CD14-positive monocyte (primary cell): Measurements from ENCODE around the gene ADAMTSL2. TPM values are rescaled to one million over a fixed set of nuclear protein-coding genes. Genes with fewer than 3 reads are reported as not detected.

Source experiments
- DNase-seq, 3 donors: peaks; one replicate each; pipeline ENCODE4 v3.0.0-alpha.2; 2011 to 2022
- H2AFZ ChIP-seq: 2 replicates; pipeline ENCODE4 v1.6.0; 2012; ENCODE audit warnings: mild to moderate bottlenecking, low read depth, low read length, inconsistent platforms; ENCODE audit not compliant: insufficient read depth, poor library complexity, severe bottlenecking
- H3K27ac ChIP-seq, 2 donors: 1 replicate in 1 of 2; 2 replicates in 1 of 2; pipeline ENCODE4 v1.5.1; 2012 to 2013; ENCODE audit warnings: low read length in 2 of 2, control low read depth in 1 of 2, inconsistent platforms in 1 of 2, low read depth in 1 of 2, mild to moderate bottlenecking in 1 of 2
- H3K27me3 ChIP-seq, 2 donors: one replicate each; pipeline versions ENCODE4 v1.6.0 to v1.6.1; 2011 to 2013; ENCODE audit warnings: low read length in 2 of 2; ENCODE audit not compliant: control insufficient read depth in 2 of 2, insufficient read depth in 2 of 2
- H3K36me3 ChIP-seq, 2 donors: replicated peaks in 1 of 2; 1 replicate in 1 of 2; 2 replicates in 1 of 2; pipeline versions ENCODE4 v1.5.1 to v1.6.1; 2012 to 2013; ENCODE audit warnings: low read length in 2 of 2, control low read depth in 1 of 2, inconsistent platforms in 1 of 2, mild to moderate bottlenecking in 1 of 2; ENCODE audit not compliant: insufficient read depth in 2 of 2, control insufficient read depth in 1 of 2
- H3K4me1 ChIP-seq, 2 donors: 1 replicate in 1 of 2; 2 replicates in 1 of 2; pipeline versions ENCODE4 v1.5.1 to v1.6.1; 2012 to 2013; ENCODE audit warnings: low read length in 2 of 2, control low read depth in 1 of 2, inconsistent platforms in 1 of 2, mild to moderate bottlenecking in 1 of 2, moderate library complexity in 1 of 2; ENCODE audit not compliant: insufficient read depth in 2 of 2, control insufficient read depth in 1 of 2
- H3K4me2 ChIP-seq: replicated peaks from 2 replicates; pipeline ENCODE3; 2012; ENCODE audit warnings: low read length, moderate library complexity, mild to moderate bottlenecking; ENCODE audit not compliant: poor library complexity, severe bottlenecking; ENCODE audit errors: extremely low read depth
- H3K4me3 ChIP-seq, 3 experiments: fragments of 200-600 bp in 1 of 3; sonication (generic) in 1 of 3; replicated peaks in 1 of 3; 1 replicate in 2 of 3; 2 replicates in 1 of 3; pipeline ENCODE4 v1.5.1; 2011 to 2013; ENCODE audit warnings: low read length in 3 of 3, mild to moderate bottlenecking in 3 of 3, control low read depth in 2 of 3, low read depth in 2 of 3, inconsistent platforms in 1 of 3, moderate library complexity in 1 of 3
- H3K79me2 ChIP-seq: 2 replicates; pipeline ENCODE4 v1.6.0; 2012; ENCODE audit warnings: mild to moderate bottlenecking, control low read depth, inconsistent platforms, low read length, moderate library complexity; ENCODE audit not compliant: insufficient read depth
- H3K9ac ChIP-seq: 2 replicates; pipeline ENCODE4 v1.6.0; 2017; ENCODE audit warnings: low read length, mild to moderate bottlenecking; ENCODE audit not compliant: insufficient read depth, poor library complexity, severe bottlenecking
- H3K9me3 ChIP-seq, 2 donors: replicated peaks in 1 of 2; 1 replicate in 1 of 2; 2 replicates in 1 of 2; pipeline versions ENCODE4 v1.5.1 to v1.6.1; 2012 to 2013; ENCODE audit warnings: low read length in 2 of 2, control low read depth in 1 of 2; ENCODE audit not compliant: control insufficient read depth in 1 of 2, insufficient read depth in 1 of 2
- H4K20me1 ChIP-seq: 2 replicates; pipeline ENCODE4 v1.6.0; 2012; ENCODE audit warnings: mild to moderate bottlenecking, low read length, control low read depth, moderate library complexity; ENCODE audit not compliant: insufficient read depth
- H3K27ac Mint-ChIP-seq, 7 donors: one replicate each; pipeline ENCODE4 v1.8.0; 2020; ENCODE audit warnings: mild to moderate bottlenecking in 7 of 7, mixed read lengths in 7 of 7, moderate library complexity in 6 of 7, inconsistent platforms in 2 of 7
- H3K27me3 Mint-ChIP-seq, 3 donors: one replicate each; pipeline ENCODE4 v1.8.0; 2021 to 2022; ENCODE audit warnings: low read depth in 3 of 3, mild to moderate bottlenecking in 3 of 3, mixed read lengths in 3 of 3, moderate library complexity in 3 of 3, inconsistent platforms in 1 of 3
- H3K36me3 Mint-ChIP-seq, 2 donors: one replicate each; pipeline ENCODE4 v1.8.0; 2020; ENCODE audit warnings: mixed read lengths in 2 of 2, inconsistent platforms in 1 of 2, mild to moderate bottlenecking in 1 of 2
- H3K4me1 Mint-ChIP-seq: one replicate; pipeline ENCODE4 v1.8.0; 2020; ENCODE audit warnings: mild to moderate bottlenecking, mixed read lengths
- H3K4me3 Mint-ChIP-seq, 2 donors: one replicate each; pipeline ENCODE4 v1.8.0; 2020; ENCODE audit warnings: mild to moderate bottlenecking in 2 of 2, mixed read lengths in 2 of 2, moderate library complexity in 1 of 2
- H3K9me3 Mint-ChIP-seq, 7 donors: one replicate each; pipeline ENCODE4 v1.8.0; 2020 to 2022; ENCODE audit warnings: mixed read lengths in 7 of 7, mild to moderate bottlenecking in 6 of 7, moderate library complexity in 6 of 7, inconsistent platforms in 2 of 7
- CTCF ChIP-seq: fragments of 200-600 bp; IDR thresholded peaks from one replicate; pipeline ENCODE4 v1.8.0; 2022; ENCODE audit warnings: antibody characterized with exemption, mild to moderate bottlenecking
- WGBS: methylation state at CpG from one replicate; pipeline ENCODE4 v1.1.5; 2013; ENCODE audit warnings: missing lambda C conversion rate; ENCODE audit not compliant: insufficient coverage; 5-methylcytosine and 5-hydroxymethylcytosine counted together
- intact Hi-C, 2 donors: fragments of 100-400 bp; cut with micrococcal nuclease; formaldehyde crosslinking; loops; one replicate each; pipeline versions ENCODE4 v1.15.0 to v1.15.1; 2023
- polyA plus RNA-seq, 3 donors: library from polyadenylated mRNA; depleted of rRNA in 1 of 3; unstranded in 2 of 3; stranded (reverse) in 1 of 3; fragments of 300-500 nt in 2 of 3; fragments of >200 nt in 1 of 3; fragmentation: Illumina TruSeq in 2 of 3; gene quantifications; 1 replicate in 2 of 3; 2 replicates in 1 of 3; pipeline ENCODE4 v1.2.3, GENCODE V29; 2012 to 2021

Gene ADAMTSL2
- polyA plus RNA-seq, 3 donors = 0.08 TPM; not detected in 2

DNA sequence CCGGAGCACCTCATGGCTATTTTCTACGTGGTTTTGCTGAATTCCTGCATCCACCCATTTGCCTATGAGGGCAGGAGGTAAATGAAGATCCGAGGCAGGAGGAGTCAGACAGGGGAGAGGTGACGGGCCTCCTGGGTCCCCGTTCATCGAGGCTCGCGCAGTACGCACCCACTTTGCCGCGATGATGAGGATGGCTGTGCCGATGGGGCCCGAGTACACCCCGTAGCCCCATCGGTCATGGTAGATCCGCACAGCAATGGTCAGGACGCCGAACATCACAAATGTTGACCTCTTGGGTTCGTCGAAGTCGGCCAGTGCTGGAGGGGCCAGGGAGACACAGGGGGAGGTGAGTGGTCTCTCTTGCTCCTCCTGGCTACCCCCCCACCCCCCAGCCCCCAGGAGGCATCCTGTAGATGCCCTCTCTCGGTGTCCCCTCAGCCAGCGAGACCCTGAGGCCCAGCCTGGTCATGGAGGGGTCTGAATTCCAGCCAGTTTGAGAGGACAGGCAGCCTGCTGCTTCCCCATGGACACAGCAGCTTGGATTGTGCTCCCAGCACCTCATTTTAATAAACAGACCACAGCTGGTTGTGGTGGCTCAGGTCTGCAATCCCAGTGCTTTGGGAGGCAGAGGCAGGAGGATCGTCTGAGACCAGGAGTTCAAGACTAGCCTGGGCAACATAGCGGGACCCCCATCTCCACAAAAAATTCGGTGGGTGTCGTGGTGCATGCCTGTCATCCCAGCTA is 15.6 kb upstream of the ADAMTSL2 start:
- Histone ChIP-seq H2AFZ (no peak overlapping the region), H3K27ac (no peak overlapping the region), H3K4me2 (no peak overlapping the region), H3K4me3 (no peak overlapping the region), H3K36me3 (no peaks in the 10 kb centered on the region), H4K20me1 (no peaks in the 10 kb centered on the region), H3K9ac (no peak overlapping the region), H3K27me3 (no peaks in the 10 kb centered on the region), H3K9me3 (no peaks in the 10 kb centered on the region), H3K79me2 (no peaks in the 10 kb centered on the region), H3K4me1 (no peaks in the 10 kb centered on the region)
- DNase-seq = no peak
- Mint-ChIP-seq H3K36me3 (no peaks in the 10 kb centered on the region), H3K27ac (no peak overlapping the region), H3K4me1 (no peaks in the 10 kb centered on the region), H3K9me3 (no peaks in the 10 kb centered on the region), H3K27me3 (peaks cover 0 to 2% (median 1%) of the 10 kb centered on the region in 3 donors), H3K4me3 (no peak overlapping the region)
- WGBS = 95% methylated on average over 17 of the region's 27 CpGs
- intact Hi-C loops = no loop called here
- no peak for TF ChIP-seq CTCF

DNA sequence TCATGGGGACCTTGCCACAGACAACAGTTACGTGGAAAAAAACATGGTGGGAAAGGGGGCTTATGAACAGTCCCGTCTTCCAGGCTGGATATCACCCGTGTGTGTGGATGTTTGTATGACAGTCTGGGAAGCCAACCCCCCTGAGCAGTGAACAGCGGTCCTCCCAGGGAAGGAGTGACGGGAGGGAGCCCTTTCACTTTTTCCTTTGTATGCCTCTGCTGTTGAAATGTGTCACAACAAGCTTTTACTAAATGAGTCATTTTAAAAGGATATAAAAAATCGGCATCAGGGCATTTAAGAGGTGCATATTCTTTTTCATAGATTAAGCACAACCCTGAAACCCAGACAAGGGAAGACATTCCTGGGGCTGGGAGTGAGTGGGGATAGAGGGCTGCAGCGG is 14.8 kb upstream of the ADAMTSL2 start:
- Histone ChIP-seq H4K20me1 (no peaks in the 10 kb centered on the region), H3K4me3 (no peak overlapping the region), H3K27me3 (no peaks in the 10 kb centered on the region), H3K36me3 (no peaks in the 10 kb centered on the region), H3K9me3 (no peaks in the 10 kb centered on the region), H3K27ac (no peak overlapping the region), H3K4me2 (no peak overlapping the region), H3K9ac (no peak overlapping the region), H3K79me2 (no peaks in the 10 kb centered on the region), H3K4me1 (no peaks in the 10 kb centered on the region), H2AFZ (no peak overlapping the region)
- peaks cover 0 to 2% (median 1%) of the 10 kb centered on the region in 3 donors for H3K27me3 Mint-ChIP-seq
- intact Hi-C loops = no loop called here
- no peaks in the 10 kb centered on the region for H3K9me3 Mint-ChIP-seq
- no peak overlapping the region for H3K27ac Mint-ChIP-seq
- no peak for DNase-seq
- no peak for TF ChIP-seq CTCF
- H3K4me3 Mint-ChIP-seq = no peak overlapping the region
- WGBS = 90% methylated on average over 2 of the region's 7 CpGs
- no peaks in the 10 kb centered on the region for H3K4me1 Mint-ChIP-seq
- no peaks in the 10 kb centered on the region for H3K36me3 Mint-ChIP-seq
